RCC 7860 (cell line): ENCODE measurements around the gene TRIB2.

Experiments used
- DNase-seq: peaks from one replicate; pipeline ENCODE4 v3.0.0-alpha.2; 2015; ENCODE audit warnings: low spot score
- FAIRE-seq: peaks from 2 replicates; lab custom pipeline; 2012; peaks lifted over from hg19 to GRCh38; lab: Jason Lieb, UNC

Gene TRIB2

DNA sequence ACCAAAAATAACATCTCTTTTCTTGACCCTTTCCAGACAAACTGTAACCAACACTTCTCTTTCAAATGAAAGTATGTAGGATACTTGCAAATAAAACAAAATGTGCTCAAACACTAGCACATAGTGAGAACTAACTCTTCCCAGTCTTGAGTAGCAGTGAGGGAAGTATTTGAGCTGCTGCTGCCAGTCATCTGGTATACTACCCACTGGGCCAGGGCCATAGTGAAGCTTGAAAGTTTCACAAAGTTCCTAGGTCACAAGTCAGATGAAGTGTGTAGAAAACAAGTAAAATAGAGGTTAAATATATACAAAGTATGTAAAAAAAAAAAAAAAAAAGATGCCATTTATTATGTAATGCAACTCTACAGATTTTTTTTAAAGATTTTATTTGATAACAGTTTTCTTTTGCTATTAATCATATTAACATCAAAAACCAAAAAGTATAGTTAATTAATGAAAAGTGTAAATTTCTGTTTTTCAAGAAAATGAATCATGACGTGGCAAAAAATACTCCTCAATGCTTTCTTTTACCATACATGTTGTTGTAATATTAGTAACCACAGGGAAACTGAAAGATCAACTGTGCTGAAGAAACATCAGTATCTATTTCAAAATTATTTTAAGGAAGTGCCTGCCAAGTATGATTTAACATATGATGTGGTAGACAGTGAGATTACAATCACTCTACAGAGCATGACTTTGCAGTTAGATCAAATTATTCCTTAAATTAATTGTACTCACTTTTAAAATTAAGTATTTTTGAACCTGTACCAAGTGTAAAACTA is 21.6 kb upstream of the TRIB2 start:
- DNase-seq: no peak
- no peak for FAIRE-seq

DNA sequence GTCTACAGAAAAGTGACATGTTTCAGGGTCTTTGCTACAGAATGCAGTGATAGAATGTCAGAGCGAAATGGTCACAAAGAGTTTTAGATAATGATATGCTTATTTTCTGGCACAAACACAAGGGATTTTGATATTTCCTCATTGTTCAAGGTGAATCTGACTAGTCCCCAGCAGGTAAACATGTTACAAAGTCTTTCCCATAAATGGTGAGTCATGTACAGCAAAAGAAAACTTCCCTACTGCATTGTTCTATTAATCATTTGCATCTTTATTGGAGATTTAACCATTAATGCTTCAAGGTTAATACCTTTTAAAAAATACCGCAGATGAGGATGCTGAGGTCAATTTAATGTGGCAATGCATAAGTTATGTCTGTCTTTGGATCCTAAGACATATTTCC is 19.1 kb upstream of the TRIB2 start:
- DNase-seq (no peak), FAIRE-seq (no peak)

DNA sequence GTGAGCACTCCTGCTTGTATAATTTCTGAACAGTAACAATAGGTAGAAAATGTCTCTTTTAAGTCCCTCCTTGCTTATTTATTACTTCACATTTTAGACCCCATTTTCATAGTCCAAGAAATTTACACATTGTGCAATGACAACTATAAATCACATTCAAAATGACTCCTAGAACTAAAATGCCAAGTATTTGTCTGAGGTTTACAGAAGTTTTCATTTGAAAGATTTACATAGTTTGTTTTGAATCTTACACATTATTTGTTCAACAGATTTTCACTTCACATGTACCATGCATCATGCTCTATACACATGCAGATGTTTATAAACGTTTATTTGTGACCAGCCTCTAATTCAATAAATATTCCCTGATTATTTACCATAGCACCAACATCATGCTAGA is 15.7 kb upstream of the TRIB2 start:
- FAIRE-seq (no peak), DNase-seq (no peak)

DNA sequence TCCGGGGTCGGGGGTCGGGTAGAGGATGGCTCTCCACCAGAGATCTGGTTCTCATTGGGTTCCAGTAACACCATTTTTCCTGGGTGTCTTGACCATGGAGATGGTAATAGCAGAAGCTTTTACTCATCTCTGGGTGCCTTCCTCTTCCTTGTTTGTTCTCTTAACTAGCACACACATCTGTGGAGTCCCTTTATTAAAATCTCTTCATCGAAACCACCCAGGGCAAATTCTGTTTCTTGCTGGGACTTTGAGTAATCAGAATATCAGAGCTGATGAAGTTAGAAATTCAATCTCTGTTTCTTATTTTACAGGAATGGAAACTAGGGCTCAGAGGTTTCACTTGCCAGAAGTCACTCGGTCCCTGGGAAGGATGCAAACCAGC is 15.0 kb upstream of the TRIB2 start:
- DNase-seq: no peak
- no peak for FAIRE-seq

DNA sequence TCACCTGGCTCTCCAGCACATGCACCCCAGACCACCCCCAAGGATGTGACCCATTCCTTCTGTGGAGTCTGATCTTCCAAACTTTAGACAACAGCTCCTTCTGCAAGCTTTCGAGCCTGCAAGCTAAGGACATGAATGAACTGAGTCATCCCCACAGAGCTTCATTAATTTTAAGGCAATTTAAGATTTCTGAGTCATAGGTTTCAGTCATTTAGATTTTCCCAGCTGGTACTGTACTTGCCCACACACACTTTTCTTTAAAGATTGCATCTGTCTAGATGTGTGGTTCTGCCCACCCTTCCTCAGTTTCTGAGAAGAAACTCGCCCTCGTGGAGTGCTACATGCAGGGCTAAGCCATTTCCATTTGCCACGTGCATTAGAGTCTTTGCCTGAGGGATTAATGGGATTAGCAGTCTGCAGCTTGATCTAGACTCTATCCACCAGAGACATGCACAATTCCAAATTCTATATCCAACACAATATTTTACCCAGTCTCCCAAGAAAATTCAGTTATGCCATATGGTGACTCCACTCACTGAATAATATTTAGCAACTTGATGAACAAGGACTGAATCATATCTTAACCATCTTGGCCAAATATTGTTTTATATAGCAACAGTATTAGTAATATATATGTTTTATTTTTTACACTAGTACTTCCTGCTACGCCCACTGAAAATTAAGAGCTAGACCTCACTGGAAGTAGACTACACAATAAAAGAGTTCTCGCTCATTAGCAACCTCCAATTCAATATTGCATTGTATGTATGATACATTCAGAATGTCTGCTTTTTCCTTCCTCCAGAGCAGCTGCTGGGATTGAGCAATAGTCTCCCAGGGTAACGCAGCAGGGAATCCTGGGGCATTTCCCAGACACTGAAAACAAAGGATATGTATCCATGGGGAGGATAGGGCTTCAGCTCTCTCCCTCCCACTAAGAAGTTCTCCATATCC is 14.3 kb upstream of the TRIB2 start:
- DNase-seq: no peak

DNA sequence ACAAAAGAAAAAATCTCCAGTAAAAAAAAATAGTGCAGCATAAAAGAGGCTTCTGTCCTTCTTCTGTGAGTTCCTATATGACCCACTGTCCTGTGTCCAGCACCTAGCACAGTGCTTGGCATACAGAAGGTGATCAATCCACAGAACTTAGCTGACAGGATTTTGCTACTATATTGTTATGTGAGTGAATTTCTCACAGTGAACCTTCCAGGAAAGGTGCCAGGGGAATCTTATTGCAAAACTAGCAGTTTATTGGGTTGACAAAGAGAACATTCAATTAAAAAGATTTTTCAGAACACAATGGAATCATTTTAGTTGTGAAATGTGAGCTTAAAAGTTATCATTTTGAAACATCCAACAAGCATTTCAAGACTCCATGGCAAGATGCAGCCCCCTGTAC is 12.4 kb upstream of the TRIB2 start:
- FAIRE-seq: no peak
- DNase-seq: no peak

More for the DNA sequence above, 14.3 kb upstream of the TRIB2 start:
- no peak for FAIRE-seq

DNA sequence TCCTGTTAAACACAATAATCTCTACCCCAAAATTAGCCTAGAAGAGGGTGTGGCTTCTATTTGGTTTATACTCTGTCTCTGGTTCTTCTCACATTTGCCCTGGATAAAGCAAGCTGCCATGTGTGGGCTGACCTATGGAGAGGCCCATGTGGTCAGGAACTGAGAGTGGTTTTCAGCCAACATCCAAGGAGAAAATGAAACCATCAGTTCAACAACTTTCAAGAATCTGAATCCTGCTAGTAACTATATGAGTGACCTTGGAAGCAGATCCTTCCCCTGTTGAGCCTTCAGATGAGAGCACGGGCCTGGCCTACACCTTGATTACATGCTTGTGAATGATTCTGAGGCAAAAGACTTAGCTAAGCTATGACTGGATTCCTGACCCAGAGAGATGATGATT is 11.5 kb upstream of the TRIB2 start:
- no peak for DNase-seq
- FAIRE-seq: no peak

DNA sequence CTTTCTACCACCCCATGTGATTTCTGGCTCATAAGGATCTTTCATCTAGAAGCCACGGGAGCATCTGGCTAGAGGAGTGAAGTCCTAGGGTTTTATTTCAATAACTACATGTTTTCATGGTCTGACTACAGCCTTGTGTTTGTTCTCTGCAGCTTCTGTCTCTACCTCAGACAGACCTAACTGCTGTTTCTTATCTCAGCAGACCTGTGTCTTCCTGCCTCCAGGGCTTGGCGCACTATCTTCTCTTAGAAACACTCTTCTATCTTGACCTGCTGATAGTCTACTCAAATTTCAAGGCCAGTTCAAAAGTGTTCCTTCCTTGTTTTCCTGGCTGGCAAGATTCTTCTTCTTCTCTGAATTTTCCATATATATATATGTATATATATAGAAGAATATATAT is 11.0 kb upstream of the TRIB2 start:
- no peak for FAIRE-seq

DNA sequence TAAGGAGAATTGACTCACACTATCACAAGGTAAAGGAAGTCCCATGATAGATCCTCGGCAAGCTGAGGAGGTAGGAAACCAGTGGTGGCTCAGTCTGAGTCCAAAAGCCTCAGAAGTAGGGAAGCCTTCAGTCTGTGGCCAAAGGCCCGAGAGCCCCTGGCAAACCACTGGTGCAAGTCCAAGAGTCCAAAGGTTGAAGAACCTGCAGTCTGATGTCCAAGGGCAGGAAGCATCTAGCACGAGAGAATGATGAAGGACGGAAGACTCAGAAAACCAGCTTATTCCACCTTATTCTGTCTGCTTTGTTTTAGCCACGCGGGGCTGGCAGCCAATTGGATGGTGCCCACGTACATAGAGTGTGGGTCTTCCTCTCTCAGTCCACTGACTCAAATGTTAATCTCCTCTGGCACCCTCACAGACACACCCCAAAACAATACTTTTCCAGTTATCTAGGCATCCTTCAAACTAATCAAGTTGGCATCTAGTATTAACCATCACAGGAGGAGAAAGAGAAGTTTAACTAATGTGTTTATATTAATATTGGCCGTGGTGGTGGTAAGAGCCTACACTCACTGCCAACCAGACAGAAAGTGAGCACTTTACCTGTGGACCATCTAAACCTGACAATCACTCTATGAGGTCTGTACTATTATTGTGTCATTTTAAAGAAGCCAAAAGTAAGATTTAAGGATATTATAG is 8.1 kb upstream of the TRIB2 start:
- no peak for DNase-seq
- FAIRE-seq: no peak

More for the DNA sequence above, 11.0 kb upstream of the TRIB2 start:
- no peak for DNase-seq

DNA sequence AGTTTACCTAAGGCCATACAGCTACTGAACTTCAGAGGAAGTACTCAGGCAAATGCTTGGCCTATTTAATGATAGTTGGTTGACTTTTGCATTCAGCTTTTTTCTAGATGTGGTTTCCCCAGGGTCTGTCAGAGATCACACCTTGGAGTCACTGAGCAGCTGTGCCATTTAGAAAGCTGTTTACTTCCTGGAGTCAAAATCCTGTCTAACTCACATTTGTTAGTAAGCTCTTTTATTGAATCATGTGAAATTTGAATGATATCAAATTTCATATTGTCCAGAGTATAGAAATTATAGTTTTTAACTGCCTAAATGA is 7.6 kb upstream of the TRIB2 start:
- DNase-seq: no peak
- no peak for FAIRE-seq

DNA sequence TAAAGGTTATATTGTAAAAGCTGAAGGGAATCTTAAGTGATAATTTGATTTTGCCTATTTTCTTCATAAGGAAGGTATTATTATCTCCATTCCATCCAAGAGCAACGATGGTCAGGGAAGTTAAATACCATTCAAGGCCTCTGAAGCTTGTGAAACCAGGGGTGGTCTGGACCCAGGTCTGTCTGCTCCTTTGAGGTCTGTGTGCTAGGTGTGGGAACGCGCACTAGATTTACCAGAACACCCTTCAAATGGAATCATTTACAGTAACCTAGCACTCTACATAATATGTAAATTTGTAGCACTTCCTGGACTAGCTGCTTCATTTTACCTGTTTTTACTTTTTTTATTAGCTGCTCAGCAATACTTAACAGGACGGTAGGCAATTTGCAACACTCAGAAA is 6.4 kb upstream of the TRIB2 start:
- no peak for FAIRE-seq
- no peak for DNase-seq

DNA sequence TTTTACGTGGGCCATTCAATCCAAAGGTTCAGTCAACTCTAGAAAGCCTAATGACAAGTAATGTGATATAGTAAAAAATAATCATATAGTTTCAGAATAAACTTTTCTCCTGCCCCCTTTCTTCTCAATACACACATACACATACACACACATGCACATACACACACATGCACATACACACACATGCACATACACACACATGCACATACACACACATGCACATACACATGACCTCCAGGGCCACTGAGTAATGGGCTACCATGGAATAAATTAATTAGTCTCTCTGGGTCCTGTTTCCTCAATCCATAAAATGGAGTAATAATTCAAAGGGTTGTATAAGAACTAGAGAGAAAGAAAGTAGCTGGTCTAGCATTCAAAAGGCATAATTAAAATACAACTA is 5.4 kb upstream of the TRIB2 start:
- DNase-seq (no peak), FAIRE-seq (no peak)

DNA sequence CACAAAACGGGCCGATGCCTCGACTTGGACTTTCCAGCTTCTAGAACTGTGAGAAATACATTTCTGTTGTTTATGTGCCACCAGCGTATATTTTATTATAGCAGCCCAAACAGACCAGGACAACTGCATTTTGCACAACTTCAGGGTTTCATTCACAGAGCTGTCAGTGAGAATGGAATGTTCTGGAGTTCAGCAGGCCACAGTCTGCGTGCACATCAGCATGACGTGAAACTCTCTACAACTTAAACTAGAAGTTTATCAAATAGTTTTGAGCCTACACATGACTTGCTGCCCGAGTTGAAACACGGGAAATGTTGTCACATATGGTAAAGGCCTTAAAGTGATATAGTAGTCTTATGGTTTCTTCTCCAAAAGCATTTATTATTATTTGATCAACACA is 3.9 kb upstream of the TRIB2 start:
- no peak for DNase-seq
- FAIRE-seq: no peak

DNA sequence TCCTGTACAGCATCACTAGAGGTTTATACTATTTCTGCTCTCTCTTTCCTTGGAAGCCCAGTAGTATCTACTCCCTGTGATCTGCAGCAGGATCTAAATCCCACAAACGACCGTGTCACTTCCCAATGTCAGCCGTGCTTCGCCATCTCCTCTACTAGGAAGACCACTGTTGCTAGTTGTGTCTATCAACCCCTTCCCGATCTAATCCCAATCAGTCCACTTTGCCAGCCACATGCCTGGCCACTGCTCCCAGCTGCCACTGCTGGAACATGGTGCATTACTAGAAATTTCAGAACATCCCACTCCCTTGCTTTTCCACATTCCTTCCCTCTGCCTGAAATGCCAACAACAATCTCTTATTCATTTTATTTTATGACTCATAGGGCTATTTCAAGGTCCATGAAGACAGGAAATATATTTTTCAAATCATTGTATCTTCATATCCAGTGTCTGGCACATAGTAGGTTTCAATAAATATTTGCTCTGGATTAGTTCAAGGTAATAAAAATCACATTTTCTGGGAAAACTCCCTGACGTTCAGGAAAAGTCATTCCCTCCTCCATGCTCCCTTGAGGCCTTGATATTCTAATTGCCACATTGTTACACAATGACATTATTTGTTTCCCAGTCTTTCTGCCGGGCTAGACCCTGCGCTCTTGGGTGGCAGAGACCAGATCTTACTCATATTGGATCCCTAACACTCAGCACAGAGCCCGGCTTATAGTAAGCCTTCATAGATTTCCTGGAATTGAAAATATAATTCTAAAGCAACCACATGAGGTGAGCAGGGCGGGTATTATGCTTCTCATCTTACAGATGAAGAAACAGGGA is 2.1 kb upstream of the TRIB2 start:
- no peak for FAIRE-seq
- DNase-seq: no peak

DNA sequence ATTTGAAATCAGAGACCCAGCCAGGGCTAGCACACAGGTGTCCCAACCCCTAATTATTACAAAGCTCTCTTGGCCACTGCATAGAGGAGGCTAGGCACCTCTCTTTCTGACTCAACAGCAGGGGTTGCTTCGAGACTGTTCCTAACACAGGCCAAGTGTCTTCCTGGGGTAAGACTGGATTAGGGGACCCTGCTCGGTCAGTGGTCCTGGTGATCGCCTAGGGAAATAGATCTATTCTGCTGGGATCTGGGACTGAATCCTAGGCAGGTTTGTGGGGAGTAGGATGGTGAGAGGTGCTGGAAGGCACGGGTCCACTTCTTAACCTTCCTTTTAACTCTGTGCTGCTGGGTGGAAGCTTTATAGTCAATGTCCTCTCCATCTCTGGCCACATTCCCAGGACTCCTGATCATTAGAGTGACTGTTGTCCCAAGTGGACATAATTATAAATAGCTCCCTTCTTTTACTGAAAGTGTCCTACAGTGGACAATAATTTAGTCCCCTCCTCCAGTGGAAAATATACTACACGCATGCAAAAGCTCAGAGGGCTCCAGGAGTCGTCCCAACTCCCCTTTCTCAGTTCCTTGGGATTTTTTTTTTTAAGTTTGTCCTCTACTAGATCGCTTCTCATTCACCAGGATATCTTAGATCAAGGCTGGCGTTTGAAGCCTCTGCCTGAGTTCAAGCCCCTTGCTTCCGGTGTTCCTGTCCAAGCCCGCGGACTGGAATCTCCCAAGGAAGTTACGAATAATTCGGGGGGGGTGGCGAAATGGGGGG is 1.3 kb upstream of the TRIB2 start:
- FAIRE-seq (no peak), DNase-seq (no peak)

DNA sequence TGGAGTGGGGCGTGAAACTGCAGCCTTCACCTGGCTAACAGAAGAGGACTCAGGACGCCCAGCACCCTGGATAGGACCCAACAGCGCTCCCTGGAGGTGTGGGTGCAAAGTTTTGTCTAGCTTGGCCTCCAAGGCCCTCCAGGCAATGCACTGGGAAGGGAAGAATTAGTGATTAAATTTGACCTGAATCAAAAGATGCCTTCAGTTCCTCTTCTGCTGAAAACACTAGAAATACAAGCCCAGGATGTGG is 779 bp upstream of the TRIB2 start:
- no peak for FAIRE-seq
- DNase-seq: no peak

DNA sequence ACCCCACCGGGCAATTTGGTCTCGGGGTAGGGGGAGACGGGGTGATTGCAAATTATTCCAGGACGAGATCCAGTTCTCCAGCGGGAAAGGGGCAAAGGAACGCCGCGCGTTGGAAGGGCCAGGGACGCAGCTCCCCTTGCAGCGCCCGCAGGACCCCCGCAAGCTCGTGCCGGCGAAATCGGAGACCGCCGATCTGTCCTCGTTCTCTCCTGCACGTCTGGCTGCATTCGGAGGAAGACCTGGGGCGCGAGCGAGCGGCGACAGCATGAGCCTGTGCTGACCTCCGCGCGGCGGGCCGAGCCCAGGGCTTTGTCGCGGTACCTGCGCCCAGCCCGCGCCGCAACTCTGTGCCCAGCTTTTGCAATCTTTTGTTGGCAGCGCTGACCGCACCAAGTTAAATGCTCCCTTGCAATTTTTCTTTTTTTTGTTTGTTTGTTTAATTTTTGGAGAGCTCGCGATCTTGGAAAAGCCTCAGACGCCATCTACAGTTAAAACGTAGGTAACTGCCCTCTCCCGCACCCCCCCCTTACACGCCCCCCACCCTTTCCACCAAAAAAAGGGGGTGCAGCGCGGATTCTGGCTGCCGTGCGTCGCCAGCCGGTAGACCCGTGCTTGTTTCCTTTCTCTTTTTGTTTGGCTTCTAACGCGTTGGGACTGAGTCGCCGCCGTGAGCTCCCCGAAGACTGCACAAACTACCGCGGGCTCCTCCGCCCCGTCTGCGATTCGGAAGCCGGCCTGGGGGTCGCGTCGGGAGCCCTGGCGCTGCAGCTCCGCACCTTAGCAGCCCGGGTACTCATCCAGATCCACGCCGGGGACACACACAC is 667 bp downstream of the TRIB2 start:
- no peak for DNase-seq
- FAIRE-seq: no peak

DNA sequence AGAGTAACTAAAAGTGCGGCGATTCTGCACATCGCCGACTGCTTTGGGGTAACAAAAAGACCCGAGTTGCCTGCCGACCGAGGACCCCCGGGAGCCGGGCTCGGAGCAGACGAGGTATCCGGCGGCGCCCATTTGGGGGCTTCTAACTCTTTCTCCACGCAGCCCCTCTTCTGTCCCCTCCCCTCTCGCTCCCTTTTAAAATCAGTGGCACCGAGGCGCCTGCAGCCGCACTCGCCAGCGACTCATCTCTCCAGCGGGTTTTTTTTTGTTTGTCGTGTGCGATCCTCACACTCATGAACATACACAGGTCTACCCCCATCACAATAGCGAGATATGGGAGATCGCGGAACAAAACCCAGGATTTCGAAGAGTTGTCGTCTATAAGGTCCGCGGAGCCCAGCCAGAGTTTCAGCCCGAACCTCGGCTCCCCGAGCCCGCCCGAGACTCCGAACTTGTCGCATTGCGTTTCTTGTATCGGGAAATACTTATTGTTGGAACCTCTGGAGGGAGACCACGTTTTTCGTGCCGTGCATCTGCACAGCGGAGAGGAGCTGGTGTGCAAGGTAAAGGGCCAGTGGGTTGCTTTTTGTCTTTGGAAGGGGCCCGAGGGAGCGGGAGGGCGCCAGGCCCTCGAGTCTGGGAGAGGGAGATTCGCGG is 1.4 kb downstream of the TRIB2 start:
- FAIRE-seq: no peak
- DNase-seq: no peak
